IPS-NIHi7 (cell line): ENCODE results near the gene SEPTIN12.
A peak's percentile ranks its signal among the peaks of the same experiment; 100 is the strongest.
"Not testable (repeated sequence)": the region's sequence is repeated elsewhere in the genome, so short reads cannot be mapped to it uniquely, and the experiment has no call there.

Experiments used
- DNase-seq: peaks from one replicate; pipeline ENCODE4 v3.0.0; 2012; ENCODE audit warnings: mixed read lengths; ENCODE audit errors: extremely low spot score

SEPTIN12 gene

GRCh38 chr16:4753227-4753626, 34.9 kb downstream of the SEPTIN12 start:
- DNase-seq: no peak

GRCh38 chr16:4752351-4753100, 35.6 kb downstream of the SEPTIN12 start:
- no peak for DNase-seq

GRCh38 chr16:4750896-4751295, 37.2 kb downstream of the SEPTIN12 start:
- no peak for DNase-seq

GRCh38 chr16:4749700-4750257, 38.4 kb downstream of the SEPTIN12 start:
- no peak for DNase-seq

- no peak for DNase-seq
Measured at GRCh38 chr16:4748682-4749411, 39.3 kb downstream of the SEPTIN12 start.

GRCh38 chr16:4747906-4748681, 40.1 kb downstream of the SEPTIN12 start:
- no peak for DNase-seq

GRCh38 chr16:4746991-4747574, 41.1 kb downstream of the SEPTIN12 start:
- DNase-seq: no peak

- no peak for DNase-seq
Measured at GRCh38 chr16:4746215-4746614, 41.9 kb downstream of the SEPTIN12 start.

GRCh38 chr16:4745274-4745569, 42.9 kb downstream of the SEPTIN12 start:
- peak; percentile 44 for DNase-seq

GRCh38 chr16:4744555-4745273, 43.4 kb downstream of the SEPTIN12 start:
- no peak for DNase-seq

GRCh38 chr16:4743226-4743878, 44.8 kb downstream of the SEPTIN12 start:
- no peak for DNase-seq

- not testable (repeated sequence) for DNase-seq
Measured at GRCh38 chr16:4738370-4738769, 49.8 kb downstream of the SEPTIN12 start.

GRCh38 chr16:4737545-4737944, 50.6 kb downstream of the SEPTIN12 start:
- no peak for DNase-seq

- no peak for DNase-seq
Measured at GRCh38 chr16:4736546-4736945, 51.6 kb downstream of the SEPTIN12 start.

GRCh38 chr16:4734730-4735535, 53.2 kb downstream of the SEPTIN12 start:
- peak; percentile 94 for DNase-seq

- DNase-seq: peak; percentile 99
Measured at GRCh38 chr16:4734063-4734729, 53.9 kb downstream of the SEPTIN12 start, which contains the start of the genes ANKS3 and DNAAF8. Gene ANKS3 (minus strand): TSS chr16:4734271. CDS start chr16:4730149, 4,122 bp downstream. Gene DNAAF8 (plus strand): TSS chr16:4734537. CDS start chr16:4736515, 1,978 bp downstream.

- peak; percentile 45 for DNase-seq
Measured at GRCh38 chr16:4733747-4734062, 54.4 kb downstream of the SEPTIN12 start.

GRCh38 chr16:4733211-4733742, 54.9 kb downstream of the SEPTIN12 start:
- no peak for DNase-seq

GRCh38 chr16:4729876-4730275, 58.3 kb downstream of the SEPTIN12 start:
- no peak for DNase-seq
